ENCODE data around the gene PLPPR5.
"Not testable (repeated sequence)": the region's sequence is repeated elsewhere in the genome, so short reads cannot be mapped to it uniquely, and the experiment has no call there.

The PLPPR5 gene

GRCh38 chr1:99004861-99005442 lies at the start of gene PLPPR5:
Gene PLPPR5 (minus strand): TSS chr1:99004861. CDS start chr1:99004671, 190 bp downstream.
- peak; percentile 31 to 44 for DNase-seq

GRCh38 chr1:99051611-99052283 lies 47.1 kb upstream of the PLPPR5 start:
- DNase-seq, result no peak

GRCh38 chr1:99049745-99050144 lies 45.1 kb upstream of the PLPPR5 start:
- no peak for DNase-seq

- DNase-seq, result not testable (repeated sequence)
Measured at GRCh38 chr1:99036746-99037145, 32.1 kb upstream of the PLPPR5 start.

GRCh38 chr1:99018313-99018712 lies 13.7 kb upstream of the PLPPR5 start:
- no peak for DNase-seq

GRCh38 chr1:99017655-99018054 lies 13.0 kb upstream of the PLPPR5 start:
- DNase-seq, result no peak

GRCh38 chr1:99010679-99011078 lies 6.0 kb upstream of the PLPPR5 start:
- DNase-seq, result no peak

- DNase-seq, result no peak
Measured at GRCh38 chr1:99007366-99007765, 2.7 kb upstream of the PLPPR5 start.

- DNase-seq, result no peak
Measured at GRCh38 chr1:99005537-99005942, 879 bp upstream of the PLPPR5 start.

GRCh38 chr1:99004254-99004860 lies 304 bp downstream of the PLPPR5 start:
- peak; percentile 36 to 49 for DNase-seq

GRCh38 chr1:99003581-99004253 lies 944 bp downstream of the PLPPR5 start:
- no peak for DNase-seq

GRCh38 chr1:98992844-98993243 lies 11.8 kb downstream of the PLPPR5 start:
- DNase-seq, result no peak

- DNase-seq, result peak in 1 of 2 experiments; percentile 20
Measured at GRCh38 chr1:98991127-98992012, 13.3 kb downstream of the PLPPR5 start.

GRCh38 chr1:98989556-98989907 lies 15.1 kb downstream of the PLPPR5 start:
- DNase-seq, result no peak

GRCh38 chr1:98988904-98989555 lies 15.6 kb downstream of the PLPPR5 start:
- DNase-seq, result no peak

- DNase-seq, result no peak
Measured at GRCh38 chr1:98985687-98986086, 19.0 kb downstream of the PLPPR5 start.

GRCh38 chr1:98981917-98982513 lies 22.6 kb downstream of the PLPPR5 start:
- no peak for DNase-seq

GRCh38 chr1:98979463-98979862 lies 25.2 kb downstream of the PLPPR5 start:
- no peak for DNase-seq

- DNase-seq, result no peak
Measured at GRCh38 chr1:98975810-98976209, 28.9 kb downstream of the PLPPR5 start.

GRCh38 chr1:98975113-98975512 lies 29.5 kb downstream of the PLPPR5 start:
- DNase-seq, result no peak

GRCh38 chr1:98969798-98970490 lies 34.7 kb downstream of the PLPPR5 start:
- DNase-seq, result no peak

Data from activated T-cell treated with anti-CD3 and anti-CD28 coated beads, Interleukin-2, amount 50 U/mL, for 48 hours (primary cell).